Measurements from ENCODE around the gene COL9A2.

COL9A2 gene

DNA sequence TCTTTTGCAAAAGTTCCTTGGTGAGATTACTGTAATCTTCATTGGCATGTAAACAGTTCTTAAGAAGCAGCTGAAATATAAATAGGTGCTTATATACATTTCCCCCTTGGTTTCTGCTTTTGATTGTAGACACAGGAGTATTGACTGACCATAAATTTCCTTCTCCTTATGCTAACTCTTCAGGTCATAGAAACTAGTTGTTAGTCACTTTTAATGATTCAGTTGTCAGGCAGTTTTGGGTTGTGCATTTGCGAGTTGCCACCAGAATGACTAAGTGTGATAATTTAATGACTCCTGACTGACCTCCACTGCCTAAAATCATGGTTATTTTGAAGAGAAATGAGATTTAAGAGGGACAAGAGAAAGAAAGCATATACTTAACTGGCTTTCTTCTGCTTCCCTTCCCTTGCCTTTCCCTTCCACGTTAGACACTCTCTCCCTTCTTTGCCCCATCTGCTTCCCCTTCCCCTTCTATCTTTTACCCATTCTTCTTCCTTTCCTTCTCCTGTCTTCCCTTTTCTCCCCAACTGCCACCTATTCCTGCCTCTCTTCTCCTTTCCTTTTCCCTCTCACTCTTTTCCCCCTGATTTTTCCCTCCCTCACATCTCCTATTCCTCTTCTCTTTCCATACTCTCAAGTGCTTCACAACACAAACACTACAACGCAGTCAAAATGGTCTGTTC lies 46.8 kb downstream of the COL9A2 start:
- H3K4me1 ChIP-seq = peaks cover 3 to 30% (median 13%) of the 10 kb centered on the region in 4 donors
- H3K27ac ChIP-seq = no peak overlapping the region
- no peak overlapping the region for H3K4me3 ChIP-seq
- TF ChIP-seq, protein P1, sequence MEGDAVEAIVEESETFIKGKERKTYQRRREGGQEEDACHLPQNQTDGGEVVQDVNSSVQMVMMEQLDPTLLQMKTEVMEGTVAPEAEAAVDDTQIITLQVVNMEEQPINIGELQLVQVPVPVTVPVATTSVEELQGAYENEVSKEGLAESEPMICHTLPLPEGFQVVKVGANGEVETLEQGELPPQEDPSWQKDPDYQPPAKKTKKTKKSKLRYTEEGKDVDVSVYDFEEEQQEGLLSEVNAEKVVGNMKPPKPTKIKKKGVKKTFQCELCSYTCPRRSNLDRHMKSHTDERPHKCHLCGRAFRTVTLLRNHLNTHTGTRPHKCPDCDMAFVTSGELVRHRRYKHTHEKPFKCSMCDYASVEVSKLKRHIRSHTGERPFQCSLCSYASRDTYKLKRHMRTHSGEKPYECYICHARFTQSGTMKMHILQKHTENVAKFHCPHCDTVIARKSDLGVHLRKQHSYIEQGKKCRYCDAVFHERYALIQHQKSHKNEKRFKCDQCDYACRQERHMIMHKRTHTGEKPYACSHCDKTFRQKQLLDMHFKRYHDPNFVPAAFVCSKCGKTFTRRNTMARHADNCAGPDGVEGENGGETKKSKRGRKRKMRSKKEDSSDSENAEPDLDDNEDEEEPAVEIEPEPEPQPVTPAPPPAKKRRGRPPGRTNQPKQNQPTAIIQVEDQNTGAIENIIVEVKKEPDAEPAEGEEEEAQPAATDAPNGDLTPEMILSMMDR (IDR thresholded peaks at IDR 0.05) = no peak
- DNase-seq = no peak
- H3K27me3 ChIP-seq = no peaks in the 10 kb centered on the region
- intact Hi-C loops (cut with DNase I; ENCODE audit: low total_unique reads) = no loop called here
- peaks cover 41 to 57% (median 52%) of the 10 kb centered on the region in 3 donors for H3K36me3 ChIP-seq
- no peaks in the 10 kb centered on the region for H3K9me3 ChIP-seq

GRCh38 chr1:40268211-40268610 lies 48.9 kb downstream of the COL9A2 start:
- intact Hi-C loops (cut with DNase I; ENCODE audit: low total_unique reads) = no loop called here
- Histone ChIP-seq H3K4me1 (peaks cover 3 to 51% (median 21%) of the 10 kb centered on the region in 4 donors), H3K9me3 (no peaks in the 10 kb centered on the region), H3K4me3 (no peak overlapping the region), H3K27ac (peak overlapping the region; percentile 71 to 77), H3K36me3 (peaks cover 41 to 44% (median 43%) of the 10 kb centered on the region in 3 donors), H3K27me3 (no peaks in the 10 kb centered on the region)
- DNase-seq = no peak
- TF ChIP-seq, protein P1 (IDR thresholded peaks at IDR 0.05) = no peak

DNA sequence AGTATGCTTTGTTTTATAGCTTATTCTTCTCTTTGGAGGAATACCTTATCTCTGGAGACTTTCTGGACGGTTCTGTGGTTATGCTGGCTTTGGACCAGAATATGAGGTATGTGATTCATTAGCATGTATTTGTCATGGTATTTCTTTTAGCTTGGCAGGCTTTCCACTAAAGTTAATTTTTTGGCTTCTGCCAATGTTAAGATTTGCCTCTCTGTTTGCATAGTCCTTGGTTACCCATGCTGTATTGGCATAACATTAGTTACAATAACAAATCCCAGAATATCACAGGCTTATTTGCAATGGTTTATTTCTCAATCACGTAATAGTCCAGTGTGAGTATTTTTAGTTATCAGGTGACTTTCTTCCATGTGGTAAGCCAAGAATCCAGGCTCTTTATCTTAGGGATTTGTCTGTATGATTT lies 49.3 kb downstream of the COL9A2 start:
- intact Hi-C loops (cut with DNase I; ENCODE audit: low total_unique reads) = no loop called here
- no peak for DNase-seq
- Histone ChIP-seq H3K27me3 (no peaks in the 10 kb centered on the region), H3K4me1 (peaks cover 3 to 56% (median 25%) of the 10 kb centered on the region in 4 donors), H3K27ac (peak overlapping the region; percentile 72 to 77), H3K36me3 (peaks cover 37 to 41% (median 40%) of the 10 kb centered on the region in 3 donors), H3K9me3 (no peaks in the 10 kb centered on the region), H3K4me3 (no peak overlapping the region)
- TF ChIP-seq, protein P1 (IDR thresholded peaks at IDR 0.05) = peak in 1 of 2 experiments; percentile 13

DNA sequence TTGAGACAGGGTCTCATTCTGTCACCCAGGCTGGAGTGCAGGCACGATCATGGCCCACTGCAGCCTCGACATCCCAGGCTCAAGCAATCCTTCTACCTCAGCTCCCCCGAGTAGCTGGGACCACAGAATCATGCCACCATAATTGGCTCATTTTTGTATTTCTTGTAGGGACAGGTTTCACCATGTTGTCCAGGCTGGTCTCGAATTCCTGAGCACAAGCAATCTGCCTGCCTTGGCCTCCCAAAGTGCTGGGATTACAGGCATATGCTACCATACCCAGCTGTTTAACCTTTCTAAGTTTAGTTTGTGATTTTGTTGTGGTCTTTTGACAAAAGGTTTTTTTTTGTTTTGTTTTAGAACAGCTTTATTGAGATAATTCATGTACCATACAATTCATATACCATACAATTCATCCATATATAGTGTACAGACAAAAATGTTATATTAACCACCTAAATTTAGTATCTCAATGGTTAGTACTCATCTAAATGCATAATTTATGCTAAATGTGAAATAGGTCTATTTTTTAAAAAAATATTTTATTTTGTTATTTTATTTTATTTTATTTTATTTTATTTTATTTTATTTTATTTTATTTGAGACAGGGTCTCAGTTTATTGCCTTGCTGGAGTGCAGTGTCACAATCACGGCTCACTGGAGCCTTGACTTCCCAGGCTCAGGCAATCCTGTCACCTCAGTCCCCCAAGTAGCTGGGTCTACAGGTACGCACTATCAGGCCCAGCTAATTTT lies 50.1 kb downstream of the COL9A2 start:
- Histone ChIP-seq H3K27ac (peak overlapping the region; percentile 72 to 77), H3K4me3 (no peak overlapping the region), H3K36me3 (peaks cover 37 to 42% (median 38%) of the 10 kb centered on the region in 3 donors), H3K9me3 (no peaks in the 10 kb centered on the region), H3K27me3 (no peaks in the 10 kb centered on the region), H3K4me1 (peaks cover 3 to 64% (median 30%) of the 10 kb centered on the region in 4 donors)
- intact Hi-C loops (cut with DNase I; ENCODE audit: low total_unique reads) = no loop called here
- TF ChIP-seq, protein P1 (IDR thresholded peaks at IDR 0.05) = no peak
- DNase-seq = no peak

DNA sequence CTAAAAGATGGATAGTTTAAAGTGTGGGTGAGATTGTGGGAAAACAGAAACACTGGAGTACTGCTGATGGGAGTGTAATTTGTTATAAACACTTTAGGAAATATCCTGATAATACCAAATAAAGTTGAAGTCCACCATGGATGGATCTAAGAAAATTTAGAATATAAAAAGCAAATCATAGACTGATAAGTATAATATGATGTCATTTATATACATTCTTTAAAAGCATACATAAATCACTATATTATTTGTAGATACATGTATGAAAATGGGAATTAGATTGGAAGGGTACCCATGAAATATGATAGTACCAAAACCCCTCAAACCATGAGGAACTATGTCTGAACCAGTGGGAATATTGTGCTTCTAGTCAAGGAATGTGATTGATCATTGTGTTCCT lies 51.2 kb downstream of the COL9A2 start:
- Histone ChIP-seq H3K27me3 (no peaks in the 10 kb centered on the region), H3K9me3 (no peaks in the 10 kb centered on the region), H3K4me3 (no peak overlapping the region), H3K4me1 (peaks cover 3 to 74% (median 35%) of the 10 kb centered on the region in 4 donors), H3K27ac (peak overlapping the region; percentile 72 to 77), H3K36me3 (peaks cover 37 to 43% (median 38%) of the 10 kb centered on the region in 3 donors)
- TF ChIP-seq, protein P1 (IDR thresholded peaks at IDR 0.05) = no peak
- intact Hi-C loops (cut with DNase I; ENCODE audit: low total_unique reads) = no loop called here
- DNase-seq = no peak

All from tibial artery (tissue), 4 donors.